Endodermal cell (in vitro differentiated cells): ENCODE measurements around the gene MMAB. TPM values are rescaled to one million over a fixed set of nuclear protein-coding genes. Genes with fewer than 3 reads are reported as not detected.

ENCODE experiments used
- DNase-seq: peaks from one replicate; pipeline ENCODE4 v3.0.0-alpha.2; 2017
- H3K27ac ChIP-seq: 2 replicates; pipeline ENCODE4 v1.5.1; 2013; ENCODE audit warnings: mild to moderate bottlenecking, low read depth, low read length, moderate library complexity
- H3K27me3 ChIP-seq: 2 replicates; pipeline ENCODE4 v1.6.1; 2013; ENCODE audit warnings: mild to moderate bottlenecking, low read length, moderate library complexity; ENCODE audit not compliant: insufficient read depth, control insufficient read depth, poor library complexity, severe bottlenecking
- H3K36me3 ChIP-seq: 2 replicates; pipeline ENCODE4 v1.7.0; 2013; ENCODE audit warnings: mild to moderate bottlenecking, low read length, moderate library complexity; ENCODE audit not compliant: control insufficient read depth, insufficient read depth
- H3K4me1 ChIP-seq: one replicate; pipeline ENCODE4 v1.7.0; 2013; ENCODE audit warnings: low read length; ENCODE audit not compliant: control insufficient read depth, insufficient read depth
- H3K4me3 ChIP-seq: 2 replicates; pipeline ENCODE4 v1.5.1; 2013; ENCODE audit warnings: mild to moderate bottlenecking, low read length, moderate library complexity
- H3K9ac ChIP-seq: 2 replicates; pipeline ENCODE4 v1.6.1; 2013; ENCODE audit warnings: mild to moderate bottlenecking, low read length, moderate library complexity; ENCODE audit not compliant: poor library complexity, severe bottlenecking; ENCODE audit errors: extremely low read depth
- H3K9me3 ChIP-seq: 2 replicates; pipeline ENCODE4 v1.6.1; 2013; ENCODE audit warnings: mild to moderate bottlenecking, low read length, moderate library complexity; ENCODE audit not compliant: control insufficient read depth
- H3K27ac Mint-ChIP-seq: 2 replicates; pipeline ENCODE4 v1.8.0; 2020; ENCODE audit warnings: mixed read lengths
- H3K27me3 Mint-ChIP-seq: 2 replicates; pipeline ENCODE4 v1.8.0; 2021; ENCODE audit warnings: mild to moderate bottlenecking, mixed read lengths; ENCODE audit not compliant: insufficient read depth
- H3K36me3 Mint-ChIP-seq: 2 replicates; pipeline ENCODE4 v1.8.0; 2020; ENCODE audit warnings: low read depth, mixed read lengths
- H3K4me1 Mint-ChIP-seq: 2 replicates; pipeline ENCODE4 v1.8.0; 2020; ENCODE audit warnings: mixed read lengths
- H3K4me3 Mint-ChIP-seq: 2 replicates; pipeline ENCODE4 v1.8.0; 2020; ENCODE audit warnings: mild to moderate bottlenecking, moderate library complexity, mixed read lengths
- H3K9me3 Mint-ChIP-seq: 2 replicates; pipeline ENCODE4 v1.8.0; 2020; ENCODE audit warnings: mild to moderate bottlenecking, mixed read lengths
- WGBS, 2 experiments: methylation state at CpG; one replicate each; pipeline versions ENCODE4 v1.1.5 to v1.1.7; 2013; ENCODE audit warnings: missing lambda C conversion rate in 2 of 2, mixed read lengths in 1 of 2; ENCODE audit not compliant: insufficient coverage in 1 of 2, insufficient read length in 1 of 2; 5-methylcytosine and 5-hydroxymethylcytosine counted together
- total RNA-seq, 2 donors: library from RNA; stranded (reverse); fragmentation: NEBNext Ultra II Directional in 1 of 2; extraction: Animal tissue kit (Norgen Biotek cat#: 25700) in 1 of 2; gene quantifications; 2 replicates in 1 of 2; 3 replicates in 1 of 2; pipeline ENCODE4 v1.2.1, GENCODE V29; 2021
- TF ChIP-seq, protein P1 (sequence below): fragments of 200-600 bp; sonication (generic); conservative IDR thresholded peaks from 2 replicates; pipeline ENCODE4 v1.5.0; 2021; ENCODE audit warnings: antibody characterized with exemption, mild to moderate bottlenecking

MMAB gene
- total RNA-seq, 2 donors from 2014 or later, result 24.9 to 28.2 TPM

DNA sequence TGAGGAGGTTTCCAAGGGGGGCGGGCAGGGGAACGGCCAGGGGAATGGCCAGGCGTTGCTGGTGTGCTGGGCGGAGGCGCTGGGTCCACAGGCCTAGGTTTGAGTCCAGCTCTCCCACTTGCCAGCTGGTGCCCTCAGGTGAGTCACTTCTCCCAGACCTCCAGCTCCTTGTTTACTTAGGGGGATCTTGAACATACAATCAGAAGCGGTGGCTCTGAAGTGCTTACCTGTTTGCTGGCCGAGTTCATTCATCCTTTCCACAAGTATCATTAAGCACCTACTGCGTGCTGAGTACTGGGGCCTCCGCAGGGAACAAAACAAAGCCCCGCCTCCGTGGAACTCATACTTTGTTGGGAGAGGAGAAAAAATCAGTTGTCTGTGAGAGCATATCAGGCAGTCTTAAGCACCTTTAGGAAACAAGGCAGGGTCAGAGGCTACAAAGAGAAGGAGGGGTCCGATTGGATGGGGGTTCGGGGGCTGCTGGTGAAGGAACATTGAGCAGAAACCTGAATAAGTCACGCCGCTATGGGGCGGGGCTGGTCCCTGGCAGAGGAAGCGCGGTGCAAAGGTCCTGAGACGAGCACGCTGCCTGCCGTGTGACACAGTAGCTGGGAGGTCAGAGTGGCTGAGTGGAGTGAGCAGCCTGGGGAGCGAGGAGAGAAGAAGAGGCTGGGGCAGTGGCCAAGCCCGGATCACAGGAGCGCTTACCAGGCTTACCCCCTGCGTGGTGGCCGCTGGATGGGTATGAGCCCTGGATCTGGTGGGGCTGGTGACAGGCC, 15.3 kb upstream of the MMAB start:
- TF ChIP-seq, protein P1, sequence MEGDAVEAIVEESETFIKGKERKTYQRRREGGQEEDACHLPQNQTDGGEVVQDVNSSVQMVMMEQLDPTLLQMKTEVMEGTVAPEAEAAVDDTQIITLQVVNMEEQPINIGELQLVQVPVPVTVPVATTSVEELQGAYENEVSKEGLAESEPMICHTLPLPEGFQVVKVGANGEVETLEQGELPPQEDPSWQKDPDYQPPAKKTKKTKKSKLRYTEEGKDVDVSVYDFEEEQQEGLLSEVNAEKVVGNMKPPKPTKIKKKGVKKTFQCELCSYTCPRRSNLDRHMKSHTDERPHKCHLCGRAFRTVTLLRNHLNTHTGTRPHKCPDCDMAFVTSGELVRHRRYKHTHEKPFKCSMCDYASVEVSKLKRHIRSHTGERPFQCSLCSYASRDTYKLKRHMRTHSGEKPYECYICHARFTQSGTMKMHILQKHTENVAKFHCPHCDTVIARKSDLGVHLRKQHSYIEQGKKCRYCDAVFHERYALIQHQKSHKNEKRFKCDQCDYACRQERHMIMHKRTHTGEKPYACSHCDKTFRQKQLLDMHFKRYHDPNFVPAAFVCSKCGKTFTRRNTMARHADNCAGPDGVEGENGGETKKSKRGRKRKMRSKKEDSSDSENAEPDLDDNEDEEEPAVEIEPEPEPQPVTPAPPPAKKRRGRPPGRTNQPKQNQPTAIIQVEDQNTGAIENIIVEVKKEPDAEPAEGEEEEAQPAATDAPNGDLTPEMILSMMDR, result no peak
- peaks cover 18% of the 10 kb centered on the region for H3K36me3 ChIP-seq
- H3K4me1 ChIP-seq, result no peaks in the 10 kb centered on the region
- H3K27ac Mint-ChIP-seq, result peak overlapping the region; percentile 74
- H3K4me3 Mint-ChIP-seq, result no peak overlapping the region
- H3K27me3 Mint-ChIP-seq, result no peaks in the 10 kb centered on the region
- WGBS, 2 experiments, result 95 to 100% methylated on average over 14 to 26 of the region's 26 CpGs
- H3K9ac ChIP-seq, result no peak overlapping the region
- no peak overlapping the region for H3K4me3 ChIP-seq
- no peak for DNase-seq
- H3K36me3 Mint-ChIP-seq, result peaks cover 34% of the 10 kb centered on the region
- H3K9me3 ChIP-seq, result no peaks in the 10 kb centered on the region
- no peak overlapping the region for H3K27ac ChIP-seq
- H3K27me3 ChIP-seq, result no peaks in the 10 kb centered on the region
- peaks cover 4% of the 10 kb centered on the region for H3K4me1 Mint-ChIP-seq
- no peaks in the 10 kb centered on the region for H3K9me3 Mint-ChIP-seq

DNA sequence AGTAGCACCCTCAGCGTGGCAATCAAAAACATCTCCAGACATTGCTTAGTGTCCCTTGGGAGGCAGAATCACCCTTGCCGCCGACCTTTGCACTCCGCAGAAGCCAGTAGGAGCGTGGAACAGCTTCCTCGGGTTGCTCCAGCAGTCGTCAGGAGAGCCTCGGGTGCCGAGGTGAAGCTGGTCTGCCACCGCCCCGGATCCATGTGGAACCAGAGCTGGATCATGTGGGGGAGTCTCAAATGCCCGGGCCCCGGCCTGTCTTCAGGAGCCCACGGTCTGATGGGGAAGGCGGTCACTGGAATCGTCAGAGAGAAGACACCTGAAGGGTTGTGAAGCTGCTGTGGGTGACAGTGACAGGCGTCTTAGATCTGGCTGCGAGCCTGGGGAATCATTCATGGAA, 14.6 kb upstream of the MMAB start:
- TF ChIP-seq, protein P1, result no peak
- no peaks in the 10 kb centered on the region for H3K9me3 ChIP-seq
- 95 to 97% methylated on average over 17 to 18 of the region's 18 CpGs for WGBS, 2 experiments

DNA sequence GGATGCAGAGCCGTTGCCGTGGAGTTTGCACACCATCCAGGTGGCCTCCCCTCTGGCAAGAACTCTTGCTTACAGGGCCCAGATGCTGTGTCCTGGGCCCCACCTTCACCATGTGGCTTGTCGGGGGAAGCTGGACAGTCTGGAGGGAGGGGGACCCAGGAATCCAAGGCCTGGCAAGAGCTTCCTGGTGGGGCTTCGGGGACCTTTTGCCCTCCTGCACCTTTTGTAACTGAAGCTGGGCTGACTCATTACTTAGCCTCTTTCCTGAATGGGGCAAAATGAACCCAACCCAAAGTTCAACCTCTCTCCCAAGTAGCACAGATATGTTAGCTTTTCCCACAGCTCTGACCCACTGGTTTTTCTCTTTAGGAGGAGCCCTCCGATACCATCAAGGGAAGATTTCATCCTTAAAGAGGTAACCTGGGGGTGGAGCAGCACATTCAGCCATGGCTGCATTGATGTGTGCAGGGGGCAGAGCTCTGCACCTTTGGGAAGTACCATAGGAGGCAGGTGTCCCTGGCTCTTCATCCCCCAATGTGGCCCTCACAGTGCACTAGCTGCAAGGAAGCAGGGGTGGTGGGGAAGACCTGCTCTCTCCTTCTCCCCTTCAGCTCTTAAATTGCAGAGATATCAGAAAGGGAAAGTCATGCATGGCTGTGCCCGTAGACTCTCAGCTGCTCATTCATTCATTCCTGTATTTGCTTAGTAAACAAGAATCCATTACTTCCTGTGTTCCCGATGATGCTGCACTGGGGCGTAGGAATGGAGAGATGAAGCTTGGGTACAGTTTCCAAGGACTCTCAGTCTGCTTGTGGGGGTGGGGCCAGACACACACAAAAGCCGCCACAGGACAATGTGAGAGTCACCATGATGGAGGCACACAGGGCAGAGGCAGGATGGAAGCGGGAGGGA, 13.3 kb upstream of the MMAB start:
- no peaks in the 10 kb centered on the region for H3K9me3 ChIP-seq
- H3K4me3 ChIP-seq, result no peak overlapping the region
- Mint-ChIP-seq H3K27ac (no peak overlapping the region), H3K4me3 (no peak overlapping the region), H3K27me3 (no peaks in the 10 kb centered on the region), H3K36me3 (peaks cover 37% of the 10 kb centered on the region), H3K4me1 (peaks cover 4% of the 10 kb centered on the region), H3K9me3 (no peaks in the 10 kb centered on the region)
- H3K9ac ChIP-seq, result no peak overlapping the region
- no peaks in the 10 kb centered on the region for H3K4me1 ChIP-seq
- WGBS, 2 experiments, result 94 to 100% methylated on average over 7 to 10 of the region's 10 CpGs
- peaks cover 17% of the 10 kb centered on the region for H3K36me3 ChIP-seq
- DNase-seq, result no peak
- TF ChIP-seq, protein P1, result no peak
- no peak overlapping the region for H3K27ac ChIP-seq
- no peaks in the 10 kb centered on the region for H3K27me3 ChIP-seq

More for the DNA sequence above, 14.6 kb upstream of the MMAB start:
- no peak for DNase-seq
- Histone ChIP-seq H3K4me3 (no peak overlapping the region), H3K36me3 (peaks cover 17% of the 10 kb centered on the region), H3K4me1 (no peaks in the 10 kb centered on the region), H3K27ac (no peak overlapping the region), H3K9ac (no peak overlapping the region), H3K27me3 (no peaks in the 10 kb centered on the region)
- peaks cover 4% of the 10 kb centered on the region for H3K4me1 Mint-ChIP-seq
- H3K27me3 Mint-ChIP-seq, result no peaks in the 10 kb centered on the region
- H3K9me3 Mint-ChIP-seq, result no peaks in the 10 kb centered on the region
- peaks cover 32% of the 10 kb centered on the region for H3K36me3 Mint-ChIP-seq
- no peak overlapping the region for H3K4me3 Mint-ChIP-seq
- H3K27ac Mint-ChIP-seq, result no peak overlapping the region
